ENCODE results near the gene SPATA31D3. TPM values are rescaled to one million over a fixed set of nuclear protein-coding genes. Genes with fewer than 3 reads are reported as not detected.
"Not testable (repeated sequence)": the region's sequence is repeated elsewhere in the genome, so short reads cannot be mapped to it uniquely, and the experiment has no call there.

SPATA31D3 gene
- not detected for total RNA-seq (2021; ENCODE audit: unreplicated experiment)
- not detected for polyA plus RNA-seq (2012; ENCODE audit: insufficient read length)
- Bru-seq, nascent RNA = not detected
- not detected for BruChase-seq, experiment 1, labeled RNA remaining after a 2-hour chase
- BruChase-seq, experiment 2, labeled RNA remaining after a 6-hour chase = not detected
- long read RNA-seq = 0 reads

DNA sequence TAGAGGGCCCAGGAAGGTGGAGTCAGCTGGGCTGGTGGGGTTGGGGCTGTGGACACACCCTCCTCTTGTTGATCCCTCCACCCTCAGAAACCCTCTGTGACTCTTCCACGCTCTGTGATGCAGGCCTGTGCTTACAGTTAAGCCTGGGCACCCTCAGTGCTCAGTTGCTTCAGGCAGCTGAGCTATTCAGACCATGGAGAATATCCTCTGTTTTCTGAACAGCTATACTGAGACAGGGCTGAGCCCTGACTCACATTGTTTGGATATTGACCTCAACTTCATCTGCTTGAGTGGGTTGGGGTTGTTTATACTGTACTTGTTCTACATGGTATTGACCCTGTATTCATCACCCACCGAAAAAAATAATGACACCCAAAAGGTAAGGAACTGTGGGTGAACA is at the start of gene SPATA31D3:
Gene SPATA31D3 (plus strand): TSS at position 108 of the 400 bp plus-strand sequence. CDS start 86 bp downstream, at position 194.
- H3K36me3 ChIP-seq (ENCODE audit: control insufficient read depth, insufficient read depth, low read length); BruUV-seq (replicated peaks); intact Hi-C loops (cut with micrococcal nuclease; ENCODE audit: unreplicated experiment); POLR2A ChIA-PET; H3K4me1 ChIP-seq (ENCODE audit: control insufficient read depth, insufficient read depth, low read length); ATAC-seq; H3K9me3 ChIP-seq (ENCODE audit: control insufficient read depth, insufficient read depth, low read depth, low read length); CTCF ChIA-PET; H3K27me3 ChIP-seq (ENCODE audit: control insufficient read depth, insufficient read depth, low read length); DNase-seq (ENCODE audit: low read depth, low spot score); H3K4me3 ChIP-seq (ENCODE audit: low read depth in 2 of 2, low read length in 2 of 2); in situ Hi-C loops (cut with HindIII; ENCODE audit: low pct_unique_long_range_greater_than_20kb, low sequenced_read_pairs); H3K27ac ChIP-seq (ENCODE audit: low read length): not testable (repeated sequence)

DNA sequence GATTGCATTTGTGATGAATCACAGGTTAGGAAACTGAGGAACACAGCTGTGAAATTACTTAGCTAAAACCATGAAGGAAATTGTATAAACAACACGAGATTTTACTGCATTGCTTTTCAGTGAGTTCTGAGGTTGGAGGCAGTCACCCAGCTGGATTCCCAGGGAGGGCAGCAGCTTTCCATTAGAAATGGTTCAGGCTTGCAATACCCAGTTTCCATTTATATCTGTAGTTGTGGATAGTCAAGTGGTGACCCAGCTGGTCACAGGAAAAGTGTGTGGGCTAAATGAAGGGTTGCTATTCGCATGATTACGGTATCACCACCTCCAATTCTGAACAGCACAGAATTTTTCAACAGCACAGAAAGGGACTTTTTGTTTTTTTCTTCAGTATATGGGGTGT is 49.4 kb upstream of the SPATA31D3 start:
- no TSS peak for BruUV-seq (replicated peaks)
- CTCF ChIA-PET = no interaction called here
- Histone ChIP-seq H3K9me3 (ENCODE audit: control insufficient read depth, insufficient read depth, low read depth, low read length) (no peaks in the 10 kb centered on the region), H3K27ac (ENCODE audit: low read length) (no peak overlapping the region), H3K27me3 (ENCODE audit: control insufficient read depth, insufficient read depth, low read length) (no peaks in the 10 kb centered on the region), H3K36me3 (ENCODE audit: control insufficient read depth, insufficient read depth, low read length) (no peaks in the 10 kb centered on the region), H3K4me1 (ENCODE audit: control insufficient read depth, insufficient read depth, low read length) (no peaks in the 10 kb centered on the region), H3K4me3 (ENCODE audit: low read depth in 2 of 2, low read length in 2 of 2) (no peak overlapping the region)
- POLR2A ChIA-PET = no interaction called here
- no peak for TF ChIP-seq POLR2AphosphoS5 (IDR thresholded peaks at IDR 0.05; ENCODE audit: low read depth, low read length)
- no peak for TF ChIP-seq SIN3A (IDR thresholded peaks at IDR 0.05; ENCODE audit: borderline replicate concordance, insufficient read depth, low read depth, low read length)
- TF ChIP-seq TCF7L2 (IDR thresholded peaks at IDR 0.05; ENCODE audit: low read depth, low read length) = no peak
- TF ChIP-seq, protein P1, sequence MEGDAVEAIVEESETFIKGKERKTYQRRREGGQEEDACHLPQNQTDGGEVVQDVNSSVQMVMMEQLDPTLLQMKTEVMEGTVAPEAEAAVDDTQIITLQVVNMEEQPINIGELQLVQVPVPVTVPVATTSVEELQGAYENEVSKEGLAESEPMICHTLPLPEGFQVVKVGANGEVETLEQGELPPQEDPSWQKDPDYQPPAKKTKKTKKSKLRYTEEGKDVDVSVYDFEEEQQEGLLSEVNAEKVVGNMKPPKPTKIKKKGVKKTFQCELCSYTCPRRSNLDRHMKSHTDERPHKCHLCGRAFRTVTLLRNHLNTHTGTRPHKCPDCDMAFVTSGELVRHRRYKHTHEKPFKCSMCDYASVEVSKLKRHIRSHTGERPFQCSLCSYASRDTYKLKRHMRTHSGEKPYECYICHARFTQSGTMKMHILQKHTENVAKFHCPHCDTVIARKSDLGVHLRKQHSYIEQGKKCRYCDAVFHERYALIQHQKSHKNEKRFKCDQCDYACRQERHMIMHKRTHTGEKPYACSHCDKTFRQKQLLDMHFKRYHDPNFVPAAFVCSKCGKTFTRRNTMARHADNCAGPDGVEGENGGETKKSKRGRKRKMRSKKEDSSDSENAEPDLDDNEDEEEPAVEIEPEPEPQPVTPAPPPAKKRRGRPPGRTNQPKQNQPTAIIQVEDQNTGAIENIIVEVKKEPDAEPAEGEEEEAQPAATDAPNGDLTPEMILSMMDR (IDR thresholded peaks at IDR 0.05) = no peak
- TF ChIP-seq, protein P2, sequence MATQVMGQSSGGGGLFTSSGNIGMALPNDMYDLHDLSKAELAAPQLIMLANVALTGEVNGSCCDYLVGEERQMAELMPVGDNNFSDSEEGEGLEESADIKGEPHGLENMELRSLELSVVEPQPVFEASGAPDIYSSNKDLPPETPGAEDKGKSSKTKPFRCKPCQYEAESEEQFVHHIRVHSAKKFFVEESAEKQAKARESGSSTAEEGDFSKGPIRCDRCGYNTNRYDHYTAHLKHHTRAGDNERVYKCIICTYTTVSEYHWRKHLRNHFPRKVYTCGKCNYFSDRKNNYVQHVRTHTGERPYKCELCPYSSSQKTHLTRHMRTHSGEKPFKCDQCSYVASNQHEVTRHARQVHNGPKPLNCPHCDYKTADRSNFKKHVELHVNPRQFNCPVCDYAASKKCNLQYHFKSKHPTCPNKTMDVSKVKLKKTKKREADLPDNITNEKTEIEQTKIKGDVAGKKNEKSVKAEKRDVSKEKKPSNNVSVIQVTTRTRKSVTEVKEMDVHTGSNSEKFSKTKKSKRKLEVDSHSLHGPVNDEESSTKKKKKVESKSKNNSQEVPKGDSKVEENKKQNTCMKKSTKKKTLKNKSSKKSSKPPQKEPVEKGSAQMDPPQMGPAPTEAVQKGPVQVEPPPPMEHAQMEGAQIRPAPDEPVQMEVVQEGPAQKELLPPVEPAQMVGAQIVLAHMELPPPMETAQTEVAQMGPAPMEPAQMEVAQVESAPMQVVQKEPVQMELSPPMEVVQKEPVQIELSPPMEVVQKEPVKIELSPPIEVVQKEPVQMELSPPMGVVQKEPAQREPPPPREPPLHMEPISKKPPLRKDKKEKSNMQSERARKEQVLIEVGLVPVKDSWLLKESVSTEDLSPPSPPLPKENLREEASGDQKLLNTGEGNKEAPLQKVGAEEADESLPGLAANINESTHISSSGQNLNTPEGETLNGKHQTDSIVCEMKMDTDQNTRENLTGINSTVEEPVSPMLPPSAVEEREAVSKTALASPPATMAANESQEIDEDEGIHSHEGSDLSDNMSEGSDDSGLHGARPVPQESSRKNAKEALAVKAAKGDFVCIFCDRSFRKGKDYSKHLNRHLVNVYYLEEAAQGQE (IDR thresholded peaks at IDR 0.05; ENCODE audit: insufficient read depth in 1 of 2, low read depth in 2 of 2, low read length in 1 of 2) = no peak
- intact Hi-C loops (cut with micrococcal nuclease; ENCODE audit: unreplicated experiment) = no loop called here
- in situ Hi-C loops (cut with HindIII; ENCODE audit: low pct_unique_long_range_greater_than_20kb, low sequenced_read_pairs) = no loop called here
- no peak for DNase-seq (ENCODE audit: low read depth, low spot score)
- no peak for ATAC-seq

GRCh38 chr9:81894891-81895290 is 48.4 kb upstream of the SPATA31D3 start:
- in situ Hi-C loops (cut with HindIII; ENCODE audit: low pct_unique_long_range_greater_than_20kb, low sequenced_read_pairs) (no loop called here), intact Hi-C loops (cut with micrococcal nuclease; ENCODE audit: unreplicated experiment) (no loop called here)
- ChIA-PET POLR2A (interaction anchor here (0.7 kb wide), 1 partner anchor 395 kb away, joined by 10 read pairs; no protein-coding TSS in a partner anchor), CTCF (no interaction called here)
- Histone ChIP-seq H3K4me1 (ENCODE audit: control insufficient read depth, insufficient read depth, low read length) (no peaks in the 10 kb centered on the region), H3K36me3 (ENCODE audit: control insufficient read depth, insufficient read depth, low read length) (no peaks in the 10 kb centered on the region), H3K27me3 (ENCODE audit: control insufficient read depth, insufficient read depth, low read length) (no peaks in the 10 kb centered on the region), H3K4me3 (ENCODE audit: low read depth in 2 of 2, low read length in 2 of 2) (no peak overlapping the region), H3K9me3 (ENCODE audit: control insufficient read depth, insufficient read depth, low read depth, low read length) (no peaks in the 10 kb centered on the region), H3K27ac (ENCODE audit: low read length) (no peak overlapping the region)
- TF ChIP-seq, protein P2 (IDR thresholded peaks at IDR 0.05; ENCODE audit: insufficient read depth in 1 of 2, low read depth in 2 of 2, low read length in 1 of 2) = no peak
- TF ChIP-seq TCF7L2 (IDR thresholded peaks at IDR 0.05; ENCODE audit: low read depth, low read length) (no peak), POLR2AphosphoS5 (IDR thresholded peaks at IDR 0.05; ENCODE audit: low read depth, low read length) (no peak), SIN3A (IDR thresholded peaks at IDR 0.05; ENCODE audit: borderline replicate concordance, insufficient read depth, low read depth, low read length) (no peak)
- TF ChIP-seq, protein P1 (IDR thresholded peaks at IDR 0.05) = no peak
- no TSS peak for BruUV-seq (replicated peaks)
- no peak for DNase-seq (ENCODE audit: low read depth, low spot score)
- no peak for ATAC-seq
